Suprapubic skin (tissue), 4 donors: Measurements from ENCODE around the gene RNF175. TPM values are rescaled to one million over a fixed set of nuclear protein-coding genes. Genes with fewer than 3 reads are reported as not detected.

Source experiments
- DNase-seq, 2 donors: peaks; one replicate each; pipeline ENCODE4 v3.0.0-alpha.2; 2019; ENCODE audit warnings: low spot score in 2 of 2
- H3K27ac ChIP-seq: fragments of 200-600 bp; sonication (generic); one replicate; pipeline ENCODE4 v1.5.1; 2019
- H3K27me3 ChIP-seq: fragments of 200-600 bp; sonication (generic); one replicate; pipeline ENCODE4 v1.5.1; 2019
- H3K36me3 ChIP-seq: fragments of 200-600 bp; sonication (generic); one replicate; pipeline ENCODE4 v1.5.1; 2019
- H3K4me1 ChIP-seq: fragments of 200-600 bp; sonication (generic); one replicate; pipeline ENCODE4 v1.5.1; 2019
- H3K4me3 ChIP-seq: fragments of 200-600 bp; sonication (generic); one replicate; pipeline ENCODE4 v1.5.1; 2019; ENCODE audit warnings: mild to moderate bottlenecking
- H3K9me3 ChIP-seq: fragments of 200-600 bp; sonication (generic); one replicate; pipeline ENCODE4 v1.5.1; 2019
- CTCF ChIP-seq, 2 donors: fragments of 200-600 bp in 1 of 2; fragments of 450-650 bp in 1 of 2; sonication (generic) in 1 of 2; IDR thresholded peaks; one replicate each; pipeline ENCODE4 v1.5.1; 2016 to 2019; ENCODE audit warnings: antibody characterized with exemption in 2 of 2, mild to moderate bottlenecking in 1 of 2, moderate library complexity in 1 of 2
- EP300 ChIP-seq: sonication (generic); formaldehyde crosslinking; IDR thresholded peaks from one replicate; pipeline ENCODE4 v1.6.1; 2017; ENCODE audit warnings: antibody characterized with exemption
- POLR2A ChIP-seq, 2 donors: fragments of 450-650 bp; IDR thresholded peaks; one replicate each; pipeline ENCODE4 v1.6.1; 2017; ENCODE audit warnings: antibody characterized with exemption in 2 of 2, mild to moderate bottlenecking in 2 of 2, moderate library complexity in 2 of 2
- POLR2AphosphoS5 ChIP-seq, 3 donors: sonication (generic); formaldehyde crosslinking; IDR thresholded peaks; one replicate each; pipeline ENCODE4 v1.6.1; 2017; ENCODE audit warnings: antibody characterized with exemption in 3 of 3
- WGBS: methylation state at CpG from one replicate; pipeline ENCODE4 v1.1.5; 2018; 5-methylcytosine and 5-hydroxymethylcytosine counted together
- total RNA-seq, 4 donors: library from RNA; depleted of rRNA; stranded (reverse); fragments of >200 nt; gene quantifications; one replicate each; pipeline ENCODE4 v1.1.0, GENCODE V29; 2016

The RNF175 gene
- total RNA-seq, 4 donors from 2014 or later = not detected

GRCh38 chr4:153784166-153784699 is 24.4 kb upstream of the RNF175 start:
- H3K4me3 ChIP-seq = no peak overlapping the region
- peaks cover 13% of the 10 kb centered on the region for H3K4me1 ChIP-seq
- H3K27ac ChIP-seq = no peak overlapping the region
- DNase-seq = no peak
- WGBS = 81% methylated on average over 3 of the region's 3 CpGs
- H3K9me3 ChIP-seq = no peaks in the 10 kb centered on the region
- H3K27me3 ChIP-seq = peaks cover 31% of the 10 kb centered on the region
- no peaks in the 10 kb centered on the region for H3K36me3 ChIP-seq
- TF ChIP-seq POLR2A (IDR thresholded peaks at IDR 0.05) (no peak), EP300 (no peak), POLR2AphosphoS5 (IDR thresholded peaks at IDR 0.05) (no peak), CTCF (IDR thresholded peaks at IDR 0.05) (no peak)

GRCh38 chr4:153782581-153782980 is 22.8 kb upstream of the RNF175 start:
- Histone ChIP-seq H3K36me3 (no peaks in the 10 kb centered on the region), H3K4me3 (no peak overlapping the region), H3K4me1 (no peaks in the 10 kb centered on the region), H3K9me3 (no peaks in the 10 kb centered on the region), H3K27me3 (peaks cover 15% of the 10 kb centered on the region), H3K27ac (peak overlapping the region; percentile 30)
- TF ChIP-seq POLR2AphosphoS5 (IDR thresholded peaks at IDR 0.05) (no peak), CTCF (IDR thresholded peaks at IDR 0.05) (no peak), EP300 (no peak), POLR2A (IDR thresholded peaks at IDR 0.05) (no peak)
- DNase-seq = no peak
- WGBS = 97% methylated on average over 1 of the region's 1 CpG

GRCh38 chr4:153781717-153782416 is 22.0 kb upstream of the RNF175 start:
- no peak overlapping the region for H3K27ac ChIP-seq
- H3K36me3 ChIP-seq = no peaks in the 10 kb centered on the region
- DNase-seq = no peak
- H3K9me3 ChIP-seq = no peaks in the 10 kb centered on the region
- H3K4me1 ChIP-seq = no peaks in the 10 kb centered on the region
- peaks cover 8% of the 10 kb centered on the region for H3K27me3 ChIP-seq
- WGBS = 42% methylated on average over 6 of the region's 6 CpGs
- no peak for TF ChIP-seq CTCF (IDR thresholded peaks at IDR 0.05)
- no peak for TF ChIP-seq EP300
- TF ChIP-seq POLR2AphosphoS5 (IDR thresholded peaks at IDR 0.05) = no peak
- no peak for TF ChIP-seq POLR2A (IDR thresholded peaks at IDR 0.05)
- H3K4me3 ChIP-seq = no peak overlapping the region

GRCh38 chr4:153781280-153781679 is 21.5 kb upstream of the RNF175 start:
- TF ChIP-seq EP300 (no peak), POLR2A (IDR thresholded peaks at IDR 0.05) (no peak), CTCF (IDR thresholded peaks at IDR 0.05) (no peak), POLR2AphosphoS5 (IDR thresholded peaks at IDR 0.05) (no peak)
- Histone ChIP-seq H3K4me1 (no peaks in the 10 kb centered on the region), H3K27me3 (peaks cover 6% of the 10 kb centered on the region), H3K36me3 (no peaks in the 10 kb centered on the region), H3K27ac (no peak overlapping the region), H3K9me3 (no peaks in the 10 kb centered on the region), H3K4me3 (no peak overlapping the region)
- 87% methylated on average over 17 of the region's 17 CpGs for WGBS
- DNase-seq = no peak

GRCh38 chr4:153780876-153781275 is 21.1 kb upstream of the RNF175 start:
- H3K27me3 ChIP-seq = peaks cover 2% of the 10 kb centered on the region
- H3K36me3 ChIP-seq = no peaks in the 10 kb centered on the region
- H3K9me3 ChIP-seq = no peaks in the 10 kb centered on the region
- DNase-seq = no peak
- no peak overlapping the region for H3K4me3 ChIP-seq
- H3K4me1 ChIP-seq = no peaks in the 10 kb centered on the region
- no peak for TF ChIP-seq POLR2AphosphoS5 (IDR thresholded peaks at IDR 0.05)
- no peak for TF ChIP-seq POLR2A (IDR thresholded peaks at IDR 0.05)
- no peak for TF ChIP-seq CTCF (IDR thresholded peaks at IDR 0.05)
- no peak for TF ChIP-seq EP300
- WGBS = 88% methylated on average over 1 of the region's 1 CpG
- H3K27ac ChIP-seq = no peak overlapping the region
